Measurements from ENCODE around the gene PANK1.

- TF ChIP-seq EZH2 (IDR thresholded peaks at IDR 0.05; ENCODE audit: borderline replicate concordance, low read depth, low read length, poor library complexity, severe bottlenecking) (no peak), CTCF (conservative IDR thresholded peaks at IDR 0.05; ENCODE audit: low read depth, low read length) (no peak)
These were observed 14.4 kb upstream of the PANK1 start for GRCh38 chr10:89659143-89660131.

Measured in A673 (cell line).